DMS79 (cell line): ENCODE measurements around the gene ZBTB18.
"Not testable (repeated sequence)": the region's sequence is repeated elsewhere in the genome, so short reads cannot be mapped to it uniquely, and the experiment has no call there.

Experiments
- DNase-seq: peaks from one replicate; lab custom pipeline; 2025; lab: John Stamatoyannopoulos, UW

ZBTB18 gene

GRCh38 chr1:244050835-244051444 is at the start of gene ZBTB18:
TSS of gene ZBTB18 (plus strand) at chr1:244051283. CDS start at chr1:244051432, 149 bp downstream.
- no peak for DNase-seq

- no peak for DNase-seq
Measured at GRCh38 chr1:244002721-244003120, 48.4 kb upstream of the ZBTB18 start.

- no peak for DNase-seq
Measured at GRCh38 chr1:244005455-244005854, 45.6 kb upstream of the ZBTB18 start.

- no peak for DNase-seq
Measured at GRCh38 chr1:244006381-244006901, 44.6 kb upstream of the ZBTB18 start.

GRCh38 chr1:244006961-244007360 is 44.1 kb upstream of the ZBTB18 start:
- DNase-seq: no peak

GRCh38 chr1:244010191-244010590 is 40.9 kb upstream of the ZBTB18 start:
- DNase-seq: no peak

- DNase-seq: no peak
Measured at GRCh38 chr1:244010703-244011123, 40.4 kb upstream of the ZBTB18 start.

GRCh38 chr1:244011271-244011670 is 39.8 kb upstream of the ZBTB18 start:
- DNase-seq: no peak

- DNase-seq: no peak
Measured at GRCh38 chr1:244011786-244012185, 39.3 kb upstream of the ZBTB18 start.

- DNase-seq: no peak
Measured at GRCh38 chr1:244012202-244012601, 38.9 kb upstream of the ZBTB18 start.

GRCh38 chr1:244013100-244013499 is 38.0 kb upstream of the ZBTB18 start:
- DNase-seq: no peak

GRCh38 chr1:244014862-244015261 is 36.2 kb upstream of the ZBTB18 start:
- DNase-seq: not testable (repeated sequence)

GRCh38 chr1:244019982-244020485 is 31.0 kb upstream of the ZBTB18 start:
- no peak for DNase-seq

- DNase-seq: no peak
Measured at GRCh38 chr1:244021427-244021826, 29.7 kb upstream of the ZBTB18 start.

- no peak for DNase-seq
Measured at GRCh38 chr1:244022311-244022710, 28.8 kb upstream of the ZBTB18 start.

GRCh38 chr1:244022864-244023440 is 28.1 kb upstream of the ZBTB18 start:
- DNase-seq: no peak

GRCh38 chr1:244027491-244028145 is 23.5 kb upstream of the ZBTB18 start:
- DNase-seq: no peak

- DNase-seq: no peak
Measured at GRCh38 chr1:244028701-244029100, 22.4 kb upstream of the ZBTB18 start.

- DNase-seq: no peak
Measured at GRCh38 chr1:244029124-244029523, 22.0 kb upstream of the ZBTB18 start.

GRCh38 chr1:244030481-244031040 is 20.5 kb upstream of the ZBTB18 start:
- no peak for DNase-seq

GRCh38 chr1:244035358-244035757 is 15.7 kb upstream of the ZBTB18 start:
- no peak for DNase-seq

- no peak for DNase-seq
Measured at GRCh38 chr1:244037252-244037651, 13.8 kb upstream of the ZBTB18 start.
